Stimulated activated CD4-positive, alpha-beta T cell treated with anti-CD3 and anti-CD28 coated beads, Interleukin-1b, Interleukin-23, amount 100 ng/mL, for 4 hours (primary cell): ENCODE measurements around the gene MAML1.
"Not testable (repeated sequence)": the region's sequence is repeated elsewhere in the genome, so short reads cannot be mapped to it uniquely, and the experiment has no call there.

Experiments used
- DNase-seq, 2 donors: peaks; one replicate each; pipeline ENCODE4 v3.0.0-alpha.2; 2020; ENCODE audit warnings: low read depth in 2 of 2

MAML1 gene, protein sequence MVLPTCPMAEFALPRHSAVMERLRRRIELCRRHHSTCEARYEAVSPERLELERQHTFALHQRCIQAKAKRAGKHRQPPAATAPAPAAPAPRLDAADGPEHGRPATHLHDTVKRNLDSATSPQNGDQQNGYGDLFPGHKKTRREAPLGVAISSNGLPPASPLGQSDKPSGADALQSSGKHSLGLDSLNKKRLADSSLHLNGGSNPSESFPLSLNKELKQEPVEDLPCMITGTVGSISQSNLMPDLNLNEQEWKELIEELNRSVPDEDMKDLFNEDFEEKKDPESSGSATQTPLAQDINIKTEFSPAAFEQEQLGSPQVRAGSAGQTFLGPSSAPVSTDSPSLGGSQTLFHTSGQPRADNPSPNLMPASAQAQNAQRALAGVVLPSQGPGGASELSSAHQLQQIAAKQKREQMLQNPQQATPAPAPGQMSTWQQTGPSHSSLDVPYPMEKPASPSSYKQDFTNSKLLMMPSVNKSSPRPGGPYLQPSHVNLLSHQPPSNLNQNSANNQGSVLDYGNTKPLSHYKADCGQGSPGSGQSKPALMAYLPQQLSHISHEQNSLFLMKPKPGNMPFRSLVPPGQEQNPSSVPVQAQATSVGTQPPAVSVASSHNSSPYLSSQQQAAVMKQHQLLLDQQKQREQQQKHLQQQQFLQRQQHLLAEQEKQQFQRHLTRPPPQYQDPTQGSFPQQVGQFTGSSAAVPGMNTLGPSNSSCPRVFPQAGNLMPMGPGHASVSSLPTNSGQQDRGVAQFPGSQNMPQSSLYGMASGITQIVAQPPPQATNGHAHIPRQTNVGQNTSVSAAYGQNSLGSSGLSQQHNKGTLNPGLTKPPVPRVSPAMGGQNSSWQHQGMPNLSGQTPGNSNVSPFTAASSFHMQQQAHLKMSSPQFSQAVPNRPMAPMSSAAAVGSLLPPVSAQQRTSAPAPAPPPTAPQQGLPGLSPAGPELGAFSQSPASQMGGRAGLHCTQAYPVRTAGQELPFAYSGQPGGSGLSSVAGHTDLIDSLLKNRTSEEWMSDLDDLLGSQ

DNA sequence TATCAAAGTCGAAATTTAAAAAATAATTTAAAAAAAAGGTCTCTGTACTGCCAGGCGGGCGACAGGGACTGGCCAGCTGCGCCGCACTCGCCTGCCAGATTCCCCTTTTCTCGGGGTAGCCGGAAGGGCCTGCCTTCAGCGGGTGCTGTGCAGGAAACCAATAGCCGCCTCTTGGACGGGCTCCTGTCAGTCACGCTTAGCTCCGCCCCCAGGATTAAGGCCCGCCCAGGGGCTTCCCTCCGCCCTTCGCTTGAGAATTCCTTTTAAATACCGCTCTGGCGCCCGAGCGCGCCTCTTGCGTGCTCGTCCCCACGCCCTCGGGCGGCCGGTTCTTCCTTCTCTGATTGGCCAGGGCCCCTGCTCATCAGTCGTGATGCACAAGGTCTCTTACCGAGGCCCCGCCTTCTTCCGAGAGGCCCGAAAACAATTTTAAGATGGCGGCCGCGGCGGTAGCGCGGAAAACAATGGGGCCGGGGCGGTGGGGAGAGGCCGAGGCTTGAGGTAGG is at the start of gene MAML1:
TSS of gene MAML1 (plus strand) at position 411 of the 506 bp plus-strand sequence. CDS start 291 bp downstream, outside the sequence.
- peak; percentile 97 for DNase-seq

GRCh38 chr5:179689212-179689611 is 43.4 kb upstream of the MAML1 start:
- DNase-seq = not testable (repeated sequence)

- DNase-seq = no peak
Observed at GRCh38 chr5:179694561-179694960, 38.1 kb upstream of the MAML1 start.

GRCh38 chr5:179696603-179697002 is 36.0 kb upstream of the MAML1 start:
- no peak for DNase-seq

GRCh38 chr5:179697108-179697507 is 35.5 kb upstream of the MAML1 start:
- DNase-seq = no peak

GRCh38 chr5:179697543-179697942 is 35.1 kb upstream of the MAML1 start:
- DNase-seq = not testable (repeated sequence)

- DNase-seq = peak; percentile 96
Observed at GRCh38 chr5:179697993-179698934, 34.4 kb upstream of the MAML1 start.

DNA sequence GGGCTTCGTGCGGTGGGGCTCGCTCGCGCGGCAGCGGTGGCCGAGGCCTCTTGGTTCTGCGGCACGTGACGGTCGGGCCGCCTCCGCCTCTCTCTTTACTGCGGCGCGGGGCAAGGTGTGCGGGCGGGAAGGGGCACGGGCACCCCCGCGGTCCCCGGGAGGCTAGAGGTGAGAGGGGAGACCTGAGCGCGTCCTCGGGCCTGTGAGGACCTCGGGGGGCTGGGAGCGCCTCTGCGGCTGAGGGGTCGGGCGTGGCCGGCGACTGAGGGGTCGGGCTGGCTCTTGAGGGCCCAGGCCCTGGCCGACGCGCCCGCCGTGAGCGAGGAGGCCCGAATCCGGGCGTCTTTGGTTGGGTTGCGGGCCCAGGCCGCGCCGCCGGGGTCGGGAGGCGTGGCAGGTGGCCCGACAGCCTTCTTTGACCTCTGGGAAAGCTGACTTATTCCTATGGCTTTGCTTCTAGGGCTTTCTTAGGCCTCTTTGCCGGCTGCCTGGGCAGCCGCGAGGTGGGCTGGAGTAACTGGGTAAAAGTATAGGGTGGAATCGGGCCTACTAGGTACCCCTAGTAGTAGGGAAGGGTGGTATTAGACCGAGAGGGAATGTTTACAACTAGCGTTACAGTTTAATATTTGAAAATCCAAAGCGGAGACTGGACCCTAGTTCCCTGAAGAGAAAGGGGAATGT is 33.5 kb upstream of the MAML1 start, which contains the start of gene CANX:
TSS of gene CANX (plus strand) at position 33 of the 681 bp plus-strand sequence. CDS start 6,715 bp downstream, outside the sequence.
- DNase-seq = no peak

GRCh38 chr5:179699616-179700237 is 32.9 kb upstream of the MAML1 start:
- no peak for DNase-seq

DNA sequence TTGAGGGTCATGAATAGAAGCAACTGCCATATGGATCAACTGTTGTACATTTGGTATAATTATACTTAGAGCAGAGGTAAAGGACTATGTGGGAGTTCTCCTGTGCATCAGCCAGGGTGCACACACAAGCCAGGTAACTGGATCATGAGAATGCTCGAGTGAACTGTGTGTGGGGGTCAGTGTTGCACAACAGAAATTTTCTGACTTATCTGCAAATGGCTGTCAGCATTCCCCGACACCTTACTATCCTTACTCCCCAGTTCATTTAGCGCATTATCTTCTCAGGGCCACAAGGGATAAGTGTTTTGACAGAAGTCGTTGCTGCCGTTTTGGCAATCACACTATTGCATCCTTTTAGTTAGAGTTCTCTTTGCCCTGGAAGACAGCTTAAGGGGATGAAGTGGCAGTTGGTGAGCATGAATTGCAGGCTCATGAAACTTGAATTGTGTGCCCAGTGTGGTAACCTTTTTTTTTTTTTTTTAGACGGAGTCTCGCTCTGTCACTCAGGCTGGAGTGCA is 32.2 kb upstream of the MAML1 start:
- DNase-seq = no peak

DNA sequence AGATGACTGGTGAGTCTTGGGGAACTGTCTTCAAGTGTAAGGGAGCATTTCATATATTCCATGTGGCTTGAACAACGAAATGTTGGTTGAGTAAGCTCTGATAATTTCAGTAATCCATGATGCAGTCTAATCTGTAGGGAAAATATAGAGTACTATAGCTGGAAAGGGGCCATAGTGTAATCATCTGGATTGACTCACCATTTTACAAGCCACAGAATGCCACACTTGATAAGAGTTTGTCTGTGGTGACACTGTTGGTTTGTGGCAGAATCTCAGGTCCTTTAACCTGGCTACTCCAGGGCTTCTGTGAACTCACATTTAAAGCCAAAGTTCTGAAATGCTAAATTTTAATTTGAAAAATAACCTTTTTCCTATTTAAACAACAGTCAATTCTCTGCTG is 16.3 kb upstream of the MAML1 start:
- no peak for DNase-seq

GRCh38 chr5:179720222-179720621 is 12.4 kb upstream of the MAML1 start:
- no peak for DNase-seq

DNA sequence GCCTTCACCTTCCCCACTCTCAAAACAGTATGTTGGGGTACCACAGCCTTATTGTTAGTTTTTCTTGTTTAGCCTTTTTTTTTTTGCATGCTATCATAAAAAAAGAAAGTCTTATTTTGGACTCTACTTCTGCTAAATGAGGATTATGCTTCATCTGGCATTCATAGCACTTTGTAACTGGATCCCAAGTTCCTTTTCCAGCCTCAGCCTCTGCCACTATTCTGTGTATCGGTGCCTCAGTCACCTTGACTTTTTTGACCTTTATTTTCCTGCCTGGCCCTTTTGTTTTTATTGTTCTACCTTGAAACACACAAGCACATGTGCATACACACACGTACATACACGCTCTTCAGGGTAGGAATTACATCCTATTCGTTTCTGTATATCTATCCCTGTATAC is 8.5 kb upstream of the MAML1 start:
- no peak for DNase-seq

DNA sequence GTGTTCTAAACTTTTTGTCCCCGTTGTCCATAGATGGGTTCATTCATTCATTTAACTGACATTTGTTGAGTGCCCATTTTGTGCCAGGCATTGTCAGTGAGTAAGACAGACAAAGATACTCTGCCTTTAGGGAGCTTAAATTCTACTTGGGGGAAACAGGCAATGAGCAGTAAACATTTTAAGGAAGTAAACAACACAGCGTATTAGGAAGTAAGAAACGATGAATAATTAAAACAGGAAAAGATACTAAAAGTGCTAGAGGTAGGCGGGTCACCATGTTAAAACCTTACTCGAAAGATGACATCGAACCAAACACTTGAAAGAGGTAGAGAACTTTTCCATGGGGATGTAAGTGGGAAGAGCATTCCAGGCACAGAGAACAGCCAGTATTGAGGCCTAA is 5.5 kb upstream of the MAML1 start:
- no peak for DNase-seq

GRCh38 chr5:179729303-179729702 is 3.3 kb upstream of the MAML1 start:
- DNase-seq = no peak

- no peak for DNase-seq
Observed at GRCh38 chr5:179729727-179730126, 2.9 kb upstream of the MAML1 start.

DNA sequence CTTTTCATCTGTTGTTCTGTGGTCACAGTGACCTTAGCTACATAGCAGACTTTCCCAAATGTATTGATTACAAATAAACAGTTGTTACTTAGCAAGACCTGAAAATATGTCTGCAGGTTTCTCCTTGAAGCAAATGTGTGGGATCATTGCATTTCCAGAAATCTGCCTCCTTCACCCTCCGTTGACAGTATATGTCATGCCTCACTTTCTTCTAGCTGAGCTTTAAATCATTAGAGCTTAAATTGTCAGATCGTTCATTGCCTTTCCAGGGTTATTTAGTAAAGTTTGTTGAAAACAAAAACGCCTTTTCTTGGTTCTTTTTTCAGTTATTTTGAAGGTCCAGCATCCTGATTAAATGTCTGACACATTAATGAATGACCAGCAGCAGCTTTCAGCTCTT is 2.3 kb upstream of the MAML1 start:
- DNase-seq = no peak

DNA sequence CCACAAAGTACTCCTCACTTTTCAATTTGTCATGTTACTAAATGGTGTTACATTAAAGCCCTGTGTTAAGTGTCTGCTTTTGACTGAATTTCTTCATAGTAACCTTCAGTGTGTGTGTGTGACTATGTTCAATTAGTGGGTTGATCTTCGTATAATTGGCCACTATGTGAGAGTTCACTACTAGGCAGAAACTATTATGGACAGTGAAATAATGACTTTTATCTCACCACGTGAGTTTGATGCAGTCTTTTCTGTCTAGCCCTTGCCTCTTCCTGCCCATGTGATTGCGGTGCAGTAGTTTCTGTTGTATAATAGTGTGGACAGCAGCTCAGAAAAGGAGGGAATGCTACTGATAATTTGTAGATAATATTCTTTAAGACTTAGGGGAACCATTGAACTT is 1.8 kb upstream of the MAML1 start:
- no peak for DNase-seq

DNA sequence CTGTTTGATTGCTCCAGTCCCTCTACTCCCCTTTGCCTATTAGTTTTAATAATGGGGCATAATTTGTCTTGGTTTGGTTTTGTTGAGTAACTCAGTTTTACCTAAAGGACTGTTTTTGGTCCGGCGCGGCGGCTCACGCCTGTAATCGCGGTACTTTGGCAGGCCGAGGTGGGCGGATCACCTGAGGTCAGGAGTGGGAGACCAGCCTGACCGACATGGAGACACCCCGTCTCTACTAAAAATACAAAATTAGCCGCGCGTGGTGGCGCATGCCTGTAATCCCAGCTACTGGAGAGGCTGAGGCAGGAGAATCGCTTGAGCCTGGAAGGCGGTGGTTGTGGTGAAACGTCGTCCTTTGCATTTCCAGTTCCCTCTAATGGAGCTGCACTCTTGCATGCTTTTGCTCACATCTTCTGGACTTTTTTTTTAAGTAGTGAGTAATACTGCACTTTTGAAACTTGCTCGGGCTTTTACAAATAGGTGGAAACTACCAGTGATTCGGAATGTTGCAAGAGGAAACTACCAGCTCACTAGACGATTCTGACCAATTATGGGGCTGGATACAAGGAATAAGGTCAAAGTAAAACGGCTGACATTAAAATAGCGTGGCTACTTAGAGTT is 721 bp upstream of the MAML1 start:
- DNase-seq = peak; percentile 3
